Dendritic cell treated with granulocyte-macrophage colony-stimulating factor and Interleukin-4, amounts not matched to agents 40 ng/mL and 50 ng/mL, for 4 days (primary cell): ENCODE results near the gene USP38.
"Not testable (repeated sequence)": the region's sequence is repeated elsewhere in the genome, so short reads cannot be mapped to it uniquely, and the experiment has no call there.

ENCODE experiments used
- H3K27ac Mint-ChIP-seq: one replicate; pipeline ENCODE4 v1.8.0; 2022; ENCODE audit warnings: mild to moderate bottlenecking, mixed read lengths
- H3K27me3 Mint-ChIP-seq: one replicate; pipeline ENCODE4 v1.8.0; 2022; ENCODE audit warnings: mild to moderate bottlenecking, mixed read lengths
- H3K36me3 Mint-ChIP-seq: one replicate; pipeline ENCODE4 v1.8.0; 2022; ENCODE audit warnings: low read depth, mixed read lengths
- H3K4me1 Mint-ChIP-seq: one replicate; pipeline ENCODE4 v1.8.0; 2022; ENCODE audit warnings: low read depth, mixed read lengths
- H3K4me3 Mint-ChIP-seq: one replicate; pipeline ENCODE4 v1.8.0; 2022; ENCODE audit warnings: mild to moderate bottlenecking, moderate library complexity, mixed read lengths
- H3K9me3 Mint-ChIP-seq: one replicate; pipeline ENCODE4 v1.8.0; 2022; ENCODE audit warnings: mixed read lengths
- intact Hi-C: fragments of 100-400 bp; cut with micrococcal nuclease; formaldehyde crosslinking; loops from one replicate; pipeline ENCODE4 v1.15.0; 2022

The USP38 gene

DNA sequence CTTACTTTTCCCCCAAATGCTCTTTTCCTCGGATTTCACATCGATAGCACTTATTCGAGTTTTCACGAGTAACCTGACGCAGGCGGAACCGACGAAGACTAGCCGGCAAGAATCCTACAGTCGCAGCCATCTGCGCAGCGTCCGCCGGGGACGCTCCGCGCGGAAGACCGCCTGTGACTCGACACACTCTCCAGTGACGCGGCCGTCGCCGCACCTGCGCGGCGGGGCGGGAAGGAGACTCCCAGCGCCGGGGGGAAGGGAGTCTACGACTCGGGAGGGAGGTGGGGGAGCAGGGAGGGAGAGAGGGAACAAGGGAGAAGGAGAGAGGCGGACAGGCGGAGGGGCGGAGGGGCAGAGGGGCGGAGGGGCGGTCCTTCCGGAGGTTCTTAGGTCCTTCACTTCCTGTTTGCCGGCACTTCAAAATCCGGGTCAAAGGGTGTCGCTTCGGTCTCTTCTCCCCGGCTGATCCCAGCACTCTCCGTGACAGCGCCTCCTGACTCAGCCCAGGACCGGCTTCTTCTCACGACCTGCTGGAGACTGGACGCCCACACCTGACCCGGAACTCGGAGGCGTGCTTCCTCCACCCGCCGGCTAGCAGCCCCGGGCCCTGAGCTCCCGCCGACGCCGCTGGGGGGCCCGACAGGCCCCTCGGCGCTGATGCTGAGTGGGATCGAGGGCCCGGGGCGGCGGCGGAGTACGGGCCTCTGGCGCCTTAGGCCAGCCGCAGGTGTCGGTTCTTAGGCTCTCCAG lies at the start of gene USP38:
Gene USP38, plus strand, starts transcription at position 415 of the 750 bp plus-strand sequence. CDS start 534 bp downstream, outside the sequence.
- H3K36me3 Mint-ChIP-seq = peaks cover 42% of the 10 kb centered on the region
- H3K4me3 Mint-ChIP-seq = peak within 1 kb of the TSS; percentile 99
- peak within 1 kb of the TSS; percentile 87 for H3K27ac Mint-ChIP-seq
- intact Hi-C loops = loop anchor here (1.0 to 10.0 kb wide), 5 partner anchors 152 to 1960 kb away; partner anchors contain the start of genes GAB1, SMARCA5 and ZNF330
- H3K27me3 Mint-ChIP-seq = no peaks in the 10 kb centered on the region
- no peaks in the 10 kb centered on the region for H3K9me3 Mint-ChIP-seq
- peaks cover 40% of the 10 kb centered on the region for H3K4me1 Mint-ChIP-seq

DNA sequence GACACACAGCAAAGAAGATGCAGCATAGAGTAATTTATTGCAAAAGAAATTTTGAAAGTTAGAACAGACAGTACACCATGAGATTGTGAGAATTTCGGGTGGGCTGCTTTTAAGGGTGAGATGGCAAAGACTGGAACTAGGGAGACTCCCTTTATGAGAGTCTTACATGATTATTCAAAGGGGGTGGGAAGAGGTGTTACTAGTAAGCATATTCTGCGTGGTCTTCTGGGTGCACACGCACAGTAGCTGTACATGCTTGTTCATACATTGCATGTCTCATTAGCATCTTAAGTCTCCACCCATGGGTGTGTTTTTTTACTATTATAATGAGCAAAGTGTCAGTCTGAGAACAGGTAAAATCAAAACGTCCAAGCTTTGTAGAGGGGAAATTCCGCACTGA lies 49.4 kb upstream of the USP38 start:
- no peaks in the 10 kb centered on the region for H3K27me3 Mint-ChIP-seq
- no peaks in the 10 kb centered on the region for H3K4me1 Mint-ChIP-seq
- H3K27ac Mint-ChIP-seq = no peak overlapping the region
- H3K36me3 Mint-ChIP-seq = no peaks in the 10 kb centered on the region
- intact Hi-C loops = no loop called here
- no peaks in the 10 kb centered on the region for H3K9me3 Mint-ChIP-seq
- no peak overlapping the region for H3K4me3 Mint-ChIP-seq

- Mint-ChIP-seq H3K4me3 (no peak overlapping the region), H3K4me1 (no peaks in the 10 kb centered on the region), H3K27ac (no peak overlapping the region), H3K36me3 (no peaks in the 10 kb centered on the region), H3K27me3 (no peaks in the 10 kb centered on the region), H3K9me3 (peaks cover 18% of the 10 kb centered on the region)
- intact Hi-C loops = no loop called here
Observed at GRCh38 chr4:143140696-143141095, 44.0 kb upstream of the USP38 start.

DNA sequence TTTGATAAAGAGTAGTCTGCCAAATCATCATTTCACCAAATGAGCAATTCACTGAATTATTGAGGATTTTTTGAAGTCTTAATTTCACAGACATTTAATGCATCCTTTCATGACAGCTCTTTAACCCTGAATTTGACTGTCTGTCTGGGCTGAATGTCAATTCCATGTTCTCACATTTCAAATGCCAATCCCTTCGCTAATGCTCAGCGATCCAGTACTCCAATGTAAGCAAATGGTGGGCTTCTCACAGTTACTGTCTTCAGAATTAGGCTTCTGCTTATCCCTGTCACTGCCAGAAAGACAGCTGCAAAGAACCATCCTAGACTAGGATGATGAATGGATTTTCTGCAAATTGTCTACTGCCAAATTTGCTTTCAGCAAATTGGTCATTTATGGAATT lies 36.2 kb upstream of the USP38 start:
- no peaks in the 10 kb centered on the region for H3K27me3 Mint-ChIP-seq
- intact Hi-C loops = no loop called here
- H3K4me3 Mint-ChIP-seq = no peak overlapping the region
- H3K9me3 Mint-ChIP-seq = peaks cover 34% of the 10 kb centered on the region
- H3K4me1 Mint-ChIP-seq = no peaks in the 10 kb centered on the region
- H3K36me3 Mint-ChIP-seq = no peaks in the 10 kb centered on the region
- H3K27ac Mint-ChIP-seq = no peak overlapping the region

- peaks cover 48% of the 10 kb centered on the region for H3K9me3 Mint-ChIP-seq
- H3K27me3 Mint-ChIP-seq = no peaks in the 10 kb centered on the region
- no peaks in the 10 kb centered on the region for H3K36me3 Mint-ChIP-seq
- no peak overlapping the region for H3K4me3 Mint-ChIP-seq
- no peak overlapping the region for H3K27ac Mint-ChIP-seq
- H3K4me1 Mint-ChIP-seq = no peaks in the 10 kb centered on the region
- intact Hi-C loops = no loop called here
Observed at GRCh38 chr4:143156853-143157252, 27.9 kb upstream of the USP38 start.

- H3K36me3 Mint-ChIP-seq = no peaks in the 10 kb centered on the region
- no peaks in the 10 kb centered on the region for H3K4me1 Mint-ChIP-seq
- no peak overlapping the region for H3K27ac Mint-ChIP-seq
- H3K9me3 Mint-ChIP-seq = peaks cover 10% of the 10 kb centered on the region
- intact Hi-C loops = no loop called here
- H3K27me3 Mint-ChIP-seq = no peaks in the 10 kb centered on the region
- H3K4me3 Mint-ChIP-seq = no peak overlapping the region
Observed at GRCh38 chr4:143163614-143164013, 21.1 kb upstream of the USP38 start.

GRCh38 chr4:143166722-143167121 lies 18.0 kb upstream of the USP38 start:
- H3K4me3 Mint-ChIP-seq, H3K36me3 Mint-ChIP-seq, intact Hi-C loops, H3K27ac Mint-ChIP-seq, H3K27me3 Mint-ChIP-seq, H3K4me1 Mint-ChIP-seq: not testable (repeated sequence)
- peaks cover 23% of the 10 kb centered on the region for H3K9me3 Mint-ChIP-seq

GRCh38 chr4:143178923-143179322 lies 5.8 kb upstream of the USP38 start:
- no peaks in the 10 kb centered on the region for H3K36me3 Mint-ChIP-seq
- H3K27ac Mint-ChIP-seq = no peak overlapping the region
- peaks cover 23% of the 10 kb centered on the region for H3K9me3 Mint-ChIP-seq
- no peak overlapping the region for H3K4me3 Mint-ChIP-seq
- H3K27me3 Mint-ChIP-seq = no peaks in the 10 kb centered on the region
- intact Hi-C loops = no loop called here
- H3K4me1 Mint-ChIP-seq = peaks cover 6% of the 10 kb centered on the region

DNA sequence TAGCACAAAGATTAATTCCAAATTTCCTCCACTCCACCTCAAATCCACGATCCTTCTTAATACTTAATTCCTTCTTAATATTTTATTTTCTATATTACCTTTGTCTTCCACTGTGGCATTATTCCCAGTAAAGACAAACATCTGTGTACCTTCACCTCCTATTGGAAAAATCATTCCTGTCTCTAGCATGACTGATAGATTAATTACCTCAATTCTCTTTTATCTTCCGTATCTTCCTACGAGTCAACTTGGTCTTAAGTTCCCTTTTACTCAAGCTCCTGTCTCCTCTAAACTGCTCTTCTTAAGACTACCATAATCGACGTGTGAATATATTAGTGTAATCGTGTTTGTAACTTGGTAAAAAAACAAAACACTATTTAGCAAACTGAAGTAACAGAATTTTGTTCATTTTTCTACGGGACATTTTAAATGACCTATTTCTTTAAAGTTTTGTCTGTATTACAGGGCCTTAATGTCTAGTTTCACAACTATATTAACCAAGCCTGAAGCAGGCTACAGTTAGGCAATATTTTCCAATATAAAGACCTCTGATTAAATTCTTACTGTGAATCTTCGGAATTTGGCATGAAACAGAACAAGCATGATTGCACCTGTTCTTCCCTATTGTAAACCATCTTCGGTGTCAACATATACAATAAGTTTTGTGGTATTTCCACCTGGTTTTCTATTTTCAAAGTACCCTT lies 1.1 kb upstream of the USP38 start:
- no peaks in the 10 kb centered on the region for H3K27me3 Mint-ChIP-seq
- H3K9me3 Mint-ChIP-seq = no peaks in the 10 kb centered on the region
- peaks cover 30% of the 10 kb centered on the region for H3K4me1 Mint-ChIP-seq
- peak overlapping the region; percentile 87 for H3K27ac Mint-ChIP-seq
- H3K36me3 Mint-ChIP-seq = peaks cover 32% of the 10 kb centered on the region
- H3K4me3 Mint-ChIP-seq = peak overlapping the region; percentile 99
- intact Hi-C loops = loop anchor here (1.0 to 10.0 kb wide), 5 partner anchors 153 to 1959 kb away; partner anchors contain the start of genes GAB1, SMARCA5 and ZNF330

DNA sequence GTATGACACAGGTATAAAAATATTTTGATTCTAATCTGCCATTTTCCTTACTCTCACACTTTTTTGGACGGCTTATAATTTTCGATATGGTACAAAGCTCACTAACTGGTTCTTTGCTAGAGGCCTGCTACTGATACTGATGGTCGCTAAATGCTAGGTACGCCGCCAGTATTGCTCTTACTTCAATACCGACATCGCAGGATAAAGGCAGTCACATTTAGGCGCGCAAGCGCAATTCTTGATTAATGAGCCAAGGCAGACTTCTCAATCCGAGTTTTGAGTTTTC lies 557 bp upstream of the USP38 start:
- no peaks in the 10 kb centered on the region for H3K9me3 Mint-ChIP-seq
- H3K4me3 Mint-ChIP-seq = peak overlapping the region; percentile 99
- peaks cover 35% of the 10 kb centered on the region for H3K4me1 Mint-ChIP-seq
- intact Hi-C loops = loop anchor here (1.0 to 10.0 kb wide), 5 partner anchors 152 to 1959 kb away; partner anchors contain the start of genes GAB1, SMARCA5 and ZNF330
- H3K27ac Mint-ChIP-seq = peak overlapping the region; percentile 87
- H3K27me3 Mint-ChIP-seq = no peaks in the 10 kb centered on the region
- peaks cover 36% of the 10 kb centered on the region for H3K36me3 Mint-ChIP-seq

DNA sequence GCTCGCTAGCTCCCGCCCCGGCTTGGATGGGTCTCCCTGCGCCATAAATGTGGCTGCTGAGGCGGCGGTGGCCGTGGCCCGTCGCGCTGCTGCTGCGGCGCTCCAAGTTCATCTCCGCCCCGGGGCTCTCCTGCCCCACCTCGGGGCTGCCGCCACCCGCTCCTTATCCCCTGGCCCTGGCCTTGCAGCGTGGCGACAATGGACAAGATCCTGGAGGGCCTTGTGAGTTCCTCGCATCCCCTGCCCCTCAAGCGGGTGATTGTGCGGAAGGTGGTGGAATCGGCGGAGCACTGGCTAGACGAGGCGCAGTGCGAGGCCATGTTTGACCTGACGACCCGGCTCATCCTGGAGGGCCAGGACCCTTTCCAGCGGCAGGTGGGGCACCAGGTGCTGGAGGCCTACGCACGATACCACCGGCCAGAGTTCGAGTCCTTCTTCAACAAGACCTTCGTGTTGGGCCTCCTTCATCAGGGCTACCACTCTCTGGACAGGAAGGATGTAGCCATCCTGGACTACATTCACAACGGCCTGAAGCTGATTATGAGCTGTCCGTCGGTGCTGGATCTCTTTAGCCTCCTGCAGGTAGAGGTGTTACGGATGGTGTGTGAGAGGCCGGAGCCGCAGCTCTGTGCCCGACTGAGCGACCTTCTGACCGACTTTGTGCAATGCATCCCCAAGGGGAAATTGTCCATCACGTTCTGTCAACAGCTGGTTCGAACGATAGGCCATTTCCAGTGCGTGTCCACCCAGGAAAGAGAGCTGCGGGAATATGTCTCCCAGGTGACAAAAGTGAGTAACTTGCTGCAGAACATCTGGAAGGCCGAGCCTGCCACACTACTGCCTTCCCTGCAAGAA lies 763 bp downstream of the USP38 start:
- Mint-ChIP-seq H3K9me3 (no peaks in the 10 kb centered on the region), H3K4me3 (peak overlapping the region; percentile 99), H3K36me3 (peaks cover 50% of the 10 kb centered on the region), H3K27me3 (no peaks in the 10 kb centered on the region), H3K27ac (peak overlapping the region; percentile 87), H3K4me1 (peaks cover 48% of the 10 kb centered on the region)
- intact Hi-C loops = loop anchor here (10.0 kb wide), 3 partner anchors 221 to 1961 kb away; partner anchors contain the start of gene ZNF330

GRCh38 chr4:143186212-143186611 lies 1.5 kb downstream of the USP38 start:
- peaks cover 57% of the 10 kb centered on the region for H3K36me3 Mint-ChIP-seq

GRCh38 chr4:143186649-143187048 lies 1.9 kb downstream of the USP38 start:
- H3K27me3 Mint-ChIP-seq = no peaks in the 10 kb centered on the region
- peaks cover 58% of the 10 kb centered on the region for H3K36me3 Mint-ChIP-seq
- H3K4me3 Mint-ChIP-seq = peak overlapping the region; percentile 99
- peak overlapping the region; percentile 87 for H3K27ac Mint-ChIP-seq
- intact Hi-C loops = loop anchor here (1.0 to 10.0 kb wide), 4 partner anchors 222 to 1962 kb away; partner anchors contain the start of gene ZNF330
- no peaks in the 10 kb centered on the region for H3K9me3 Mint-ChIP-seq
- peaks cover 51% of the 10 kb centered on the region for H3K4me1 Mint-ChIP-seq

More at GRCh38 chr4:143186212-143186611, 1.5 kb downstream of the USP38 start:
- no peaks in the 10 kb centered on the region for H3K9me3 Mint-ChIP-seq
- peak overlapping the region; percentile 99 for H3K4me3 Mint-ChIP-seq
- H3K27ac Mint-ChIP-seq = peak overlapping the region; percentile 87
- H3K27me3 Mint-ChIP-seq = no peaks in the 10 kb centered on the region
- intact Hi-C loops = loop anchor here (10.0 kb wide), 3 partner anchors 221 to 1961 kb away; partner anchors contain the start of gene ZNF330
- peaks cover 51% of the 10 kb centered on the region for H3K4me1 Mint-ChIP-seq
